ENCODE measurements around the gene PAM.

DNA sequence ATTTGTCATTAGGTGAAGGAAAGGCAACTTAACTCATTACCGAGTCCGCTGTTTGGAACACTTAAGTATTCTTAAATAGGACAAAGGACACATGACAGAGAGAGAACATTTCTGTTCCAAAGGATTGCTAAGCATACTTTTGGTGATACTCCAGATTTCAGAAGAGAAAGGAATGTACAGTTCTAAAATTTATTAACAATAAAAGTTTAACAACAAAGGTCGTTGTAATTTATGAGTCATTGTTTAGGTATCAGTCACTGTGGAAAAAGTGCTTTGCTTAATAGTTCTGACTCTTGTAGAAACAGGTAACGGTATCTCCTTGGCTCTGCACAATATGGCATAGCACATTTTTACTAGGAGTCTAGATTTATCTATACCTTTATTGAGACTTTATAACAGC, 36.3 kb upstream of the PAM start:
- TF ChIP-seq GATA3 (IDR thresholded peaks at IDR 0.05; ENCODE audit: low read depth, low read length) (no peak), GATA2 (IDR thresholded peaks at IDR 0.05; ENCODE audit: low read depth, low read length) (no peak)
